HG02798 (cell line): ENCODE data around the gene PSTPIP1.

Experiments used
- ATAC-seq: cut with Tn5 transposase; IDR thresholded peaks from one replicate; pipeline ENCODE4 v1.9.1; 2021; ENCODE audit warnings: mild to moderate bottlenecking; ENCODE audit not compliant: unreplicated experiment, poor library complexity

Gene PSTPIP1

DNA sequence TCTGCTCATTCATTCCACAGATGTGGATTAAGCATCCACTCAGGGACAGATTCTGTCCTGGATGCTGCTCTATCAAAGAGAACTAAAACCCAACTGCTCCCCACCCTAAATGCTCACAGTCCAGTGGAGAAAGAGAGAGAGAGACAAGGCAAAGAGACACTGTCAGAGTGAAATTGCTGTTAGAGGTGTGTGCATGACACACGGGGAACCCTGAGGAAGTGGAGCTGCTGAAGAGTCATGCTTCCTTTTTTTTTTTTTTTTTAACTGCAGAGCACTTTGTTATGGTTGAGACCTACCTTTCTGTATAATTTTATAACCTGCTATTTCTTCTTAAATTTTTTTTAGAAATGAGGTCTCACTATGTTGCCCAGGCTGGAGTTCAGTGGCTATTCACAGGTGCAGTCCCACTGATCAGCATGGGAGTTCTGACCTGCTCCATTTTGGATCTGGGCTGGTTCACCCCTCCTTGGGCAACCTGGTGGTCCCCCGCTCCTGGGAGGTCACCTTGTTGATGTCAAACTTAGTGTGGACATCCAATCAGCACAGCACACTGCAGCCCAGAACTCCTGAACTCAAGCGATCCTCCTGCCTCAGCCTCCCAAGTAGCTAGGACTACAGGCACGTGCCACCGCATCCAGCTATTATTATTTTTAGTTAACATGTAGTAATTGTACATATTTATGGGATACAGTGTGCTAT is 18.2 kb upstream of the PSTPIP1 start:
- ATAC-seq, result no peak

DNA sequence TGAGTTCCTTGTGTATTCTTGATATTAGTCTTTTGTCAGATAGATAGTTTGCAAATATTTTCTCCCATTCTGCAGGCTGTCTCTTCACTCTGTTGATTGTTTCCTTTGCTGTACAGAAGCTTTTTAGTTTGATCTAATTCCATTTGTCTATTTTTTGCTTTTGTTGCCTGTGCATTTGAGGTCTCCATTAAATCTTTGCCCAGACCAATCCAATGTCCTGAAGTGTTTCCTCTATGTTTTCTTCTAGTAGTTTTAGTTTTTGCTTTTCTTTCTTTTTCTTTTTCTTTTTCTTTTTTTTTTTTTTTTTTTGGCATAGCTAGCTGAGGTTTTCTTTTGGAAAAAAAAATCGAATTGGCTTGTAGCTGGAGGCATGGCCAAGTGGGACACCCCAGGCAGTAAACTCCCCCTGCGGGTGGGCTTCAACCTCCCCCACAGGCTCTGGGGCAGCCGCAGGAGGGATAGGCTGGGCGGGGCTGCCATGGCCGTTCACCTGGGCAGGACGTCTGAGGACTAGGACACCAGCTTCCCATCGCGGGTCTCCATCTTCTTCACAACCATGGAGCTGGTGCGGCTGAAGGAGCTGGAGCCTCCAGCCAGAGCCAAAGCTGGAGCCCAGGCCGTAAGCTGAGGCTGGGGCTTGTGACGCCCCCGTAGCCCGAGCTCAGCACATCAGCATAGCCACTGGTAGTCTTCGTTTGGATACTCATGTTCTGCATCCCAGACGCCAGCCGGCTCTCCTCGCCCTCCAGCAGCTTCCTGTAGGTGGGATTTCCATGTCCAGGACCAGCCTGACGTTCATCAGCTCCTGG is 16.2 kb upstream of the PSTPIP1 start:
- ATAC-seq, result no peak

DNA sequence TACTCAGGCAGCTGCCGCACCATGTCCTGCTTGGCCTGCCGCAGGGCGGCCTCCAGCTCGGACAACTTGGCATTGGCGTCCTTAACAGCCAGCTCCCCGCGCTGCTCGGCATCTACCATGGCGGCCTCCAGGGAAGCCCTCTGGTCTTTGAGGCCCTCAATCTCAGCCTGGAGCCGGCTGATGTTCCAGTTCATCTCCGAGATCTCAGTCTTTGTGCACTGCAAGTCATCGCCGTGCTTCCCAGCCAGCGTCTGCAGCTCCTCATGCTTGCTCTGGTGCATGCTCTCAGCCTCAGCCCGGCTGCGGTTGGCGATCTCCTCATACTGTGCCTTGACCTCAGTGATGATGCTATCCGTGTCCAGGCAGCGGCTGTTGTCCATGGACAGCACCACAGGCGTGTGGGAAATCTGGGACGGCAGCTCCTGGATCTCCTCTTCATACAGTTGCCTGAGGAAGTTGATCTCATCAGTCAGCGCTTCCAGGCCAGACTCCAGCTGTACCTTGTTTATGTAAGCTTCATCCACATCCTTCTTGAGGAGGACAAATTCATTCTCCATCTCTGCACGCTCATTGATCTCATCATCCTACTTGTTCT is 15.5 kb upstream of the PSTPIP1 start:
- no peak for ATAC-seq

DNA sequence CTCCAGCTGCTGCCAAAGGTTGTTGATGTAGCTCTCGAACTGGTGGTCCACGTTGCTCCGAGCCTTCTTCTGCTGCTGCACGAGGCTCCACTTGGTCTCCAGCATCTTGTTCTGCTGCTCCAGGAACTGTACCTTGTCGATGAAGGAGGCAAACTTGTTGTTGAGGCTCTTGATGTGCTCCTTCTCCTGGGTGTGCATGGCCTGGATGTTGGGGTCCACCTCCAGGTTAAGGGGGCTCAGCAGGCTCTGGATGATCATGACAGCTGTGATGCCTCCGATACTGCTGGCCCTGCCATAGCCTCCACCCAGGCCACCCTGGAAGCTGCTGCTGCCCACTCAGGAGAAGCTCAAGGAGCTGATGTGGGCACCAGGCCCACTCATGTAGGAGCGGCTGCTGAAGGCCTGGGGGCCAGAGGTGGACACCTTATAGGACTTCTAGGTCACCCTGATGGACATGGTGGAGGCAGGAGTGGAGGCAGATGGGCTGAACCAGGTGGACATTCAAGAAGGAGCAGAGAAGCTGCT is 14.9 kb upstream of the PSTPIP1 start:
- ATAC-seq, result no peak

DNA sequence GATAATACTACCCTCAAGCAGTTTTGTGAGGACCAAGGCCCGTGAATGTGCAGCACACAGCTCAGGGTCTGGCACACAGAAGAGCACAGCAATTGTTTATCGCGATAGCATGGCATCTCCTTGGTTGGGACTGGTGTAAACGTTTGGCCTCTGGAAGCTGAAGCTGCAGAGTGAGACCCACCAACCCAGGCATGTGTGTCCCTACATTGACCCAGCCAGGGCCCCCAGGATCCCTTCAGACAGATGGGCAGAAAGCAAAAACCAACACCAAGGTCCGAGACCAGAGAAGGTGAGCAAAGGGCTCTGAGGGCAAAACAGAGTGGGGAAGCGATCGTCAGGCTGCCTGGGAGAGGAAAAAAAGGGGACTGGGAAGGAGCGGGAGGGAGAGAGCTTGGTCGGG is 12.6 kb upstream of the PSTPIP1 start:
- no peak for ATAC-seq

DNA sequence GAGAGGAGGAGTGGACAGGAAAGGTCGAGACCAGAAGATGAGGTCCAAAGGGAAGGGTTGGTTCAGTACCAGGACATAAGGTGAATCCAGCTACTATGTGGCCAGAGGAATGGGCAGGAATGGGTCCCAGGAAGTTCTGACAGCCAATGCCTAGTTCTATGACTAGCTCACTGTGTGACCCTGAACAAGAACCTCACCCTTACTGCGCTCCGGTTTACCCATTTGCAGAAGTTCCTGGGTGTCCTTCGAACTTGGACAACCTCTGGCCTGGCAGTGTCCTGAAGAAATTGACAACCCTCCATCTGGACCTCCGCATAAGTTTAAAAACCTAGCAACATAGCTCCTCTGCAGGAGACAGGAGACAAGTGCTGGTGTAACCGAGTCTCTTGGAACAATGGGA is 12.2 kb upstream of the PSTPIP1 start:
- ATAC-seq, result no peak

DNA sequence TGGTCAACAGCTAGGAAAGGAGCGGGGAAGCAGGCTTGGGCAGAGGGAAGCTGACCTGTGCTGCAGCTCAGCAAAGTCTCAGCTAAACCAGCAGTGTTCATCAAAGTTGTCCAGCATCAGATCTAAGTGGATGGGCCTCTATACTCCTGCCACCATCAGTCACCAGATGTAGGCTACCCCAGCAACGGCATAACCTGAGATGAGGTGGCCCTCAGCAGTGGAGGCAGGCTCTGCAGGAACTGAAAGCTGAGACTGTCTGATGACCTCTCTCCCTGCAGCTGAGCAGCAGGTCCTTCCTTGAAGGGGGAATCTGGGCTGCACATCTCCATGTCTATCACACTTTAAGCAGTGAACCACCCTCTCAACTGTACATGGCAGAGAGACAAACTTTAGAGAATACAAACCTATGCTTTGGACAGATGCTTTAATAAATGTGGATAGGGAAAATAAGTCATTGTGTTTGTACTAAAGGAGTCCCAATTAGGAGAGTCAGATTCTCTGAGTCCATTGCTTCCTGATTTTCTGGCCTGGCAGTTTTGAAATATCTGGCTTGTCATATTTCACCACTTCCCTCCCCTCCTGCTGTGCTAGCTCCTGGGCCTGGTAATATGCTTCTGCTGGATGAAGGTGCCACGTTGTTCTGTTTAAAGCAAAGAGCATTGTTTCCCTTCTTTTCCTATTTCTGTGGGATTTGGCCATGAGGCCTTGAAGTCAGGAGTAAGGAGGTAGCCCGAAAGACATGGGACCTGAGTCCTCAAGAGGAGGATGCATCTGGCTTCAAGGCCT is 11.1 kb upstream of the PSTPIP1 start:
- ATAC-seq, result no peak

DNA sequence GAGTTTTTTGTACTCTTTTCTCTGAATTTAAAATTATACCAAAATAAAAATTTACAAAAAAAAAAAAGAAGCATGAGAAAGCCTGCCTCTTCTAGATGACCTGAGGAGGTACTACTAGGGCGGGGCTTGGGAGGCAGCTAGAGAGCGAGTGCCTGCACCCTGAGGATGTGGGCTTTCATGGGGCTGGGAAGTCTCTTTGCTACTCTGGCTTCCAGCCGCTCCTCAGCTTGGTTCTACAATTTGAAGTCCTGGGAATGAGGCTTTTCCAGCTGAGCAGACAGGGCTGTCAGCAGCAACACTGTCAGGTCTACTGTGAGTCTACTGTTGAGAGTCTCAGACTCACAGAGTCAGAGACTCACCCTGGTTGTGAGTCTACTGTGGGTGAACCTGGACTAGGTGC is 8.2 kb upstream of the PSTPIP1 start:
- ATAC-seq, result no peak

DNA sequence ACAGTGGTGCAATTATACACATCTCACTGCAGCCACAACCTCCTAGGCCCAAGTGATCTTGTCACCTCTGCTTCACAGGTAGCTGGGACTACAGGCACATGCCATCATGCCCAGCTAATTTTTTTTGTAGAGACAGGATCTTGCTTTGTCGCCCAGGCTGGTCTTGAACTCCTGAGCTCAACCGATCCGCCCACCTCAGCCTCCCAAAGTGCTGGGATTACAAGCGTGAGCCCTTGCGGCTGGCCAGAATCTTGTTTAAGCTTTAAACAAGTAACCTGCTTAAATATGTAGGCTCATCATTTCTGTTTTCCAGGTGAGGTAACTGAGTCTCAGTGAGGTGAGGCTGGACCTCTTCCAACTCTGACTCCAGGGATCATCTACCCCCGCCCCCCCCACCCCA is 7.7 kb upstream of the PSTPIP1 start:
- ATAC-seq, result no peak

DNA sequence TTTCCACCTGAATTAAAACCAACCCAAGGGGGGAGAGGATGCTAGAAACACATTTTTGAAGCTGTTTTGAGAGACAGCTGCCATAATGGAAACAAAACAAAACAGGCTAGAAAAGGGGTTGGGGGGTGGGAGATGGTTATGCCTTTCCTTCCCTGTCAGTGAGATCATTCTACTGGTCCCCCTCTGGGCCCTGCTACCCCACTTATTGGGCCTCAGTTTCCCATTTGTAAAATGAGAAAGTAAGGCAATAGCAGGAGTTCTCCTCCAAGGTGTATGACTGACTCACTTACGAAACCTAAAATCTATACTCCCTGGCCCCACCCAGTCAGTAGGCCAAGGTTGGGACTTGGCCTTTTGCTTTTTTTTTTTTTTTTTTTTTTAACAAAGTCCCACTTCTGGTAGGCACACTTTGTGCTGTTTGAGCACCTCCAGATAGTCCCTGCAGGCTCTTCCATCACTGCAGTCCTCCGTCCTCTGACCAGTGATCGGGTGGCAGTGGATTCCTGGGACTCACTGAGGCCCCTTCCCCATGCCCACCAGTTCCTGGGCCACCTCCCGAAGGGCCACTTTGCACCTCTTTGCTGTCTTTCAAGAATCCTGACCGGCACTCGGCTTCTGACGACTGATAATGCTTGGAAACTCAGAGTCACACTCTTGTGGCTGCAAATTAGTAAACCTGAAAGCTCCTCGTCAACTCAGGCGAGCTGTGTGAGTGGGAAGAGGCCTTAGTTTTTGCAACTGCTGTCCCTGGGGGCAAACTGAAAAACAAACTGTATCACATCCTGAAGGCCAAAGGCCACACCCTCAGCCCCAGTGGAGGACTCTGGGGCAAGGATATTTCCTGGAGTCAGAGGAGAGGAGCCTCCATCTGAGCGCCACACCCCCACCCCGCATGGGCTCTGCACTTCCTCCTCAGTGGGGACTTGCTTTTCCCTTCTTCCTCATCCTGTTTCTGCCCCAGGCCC is 6.7 kb upstream of the PSTPIP1 start:
- ATAC-seq, result peak; percentile 73

DNA sequence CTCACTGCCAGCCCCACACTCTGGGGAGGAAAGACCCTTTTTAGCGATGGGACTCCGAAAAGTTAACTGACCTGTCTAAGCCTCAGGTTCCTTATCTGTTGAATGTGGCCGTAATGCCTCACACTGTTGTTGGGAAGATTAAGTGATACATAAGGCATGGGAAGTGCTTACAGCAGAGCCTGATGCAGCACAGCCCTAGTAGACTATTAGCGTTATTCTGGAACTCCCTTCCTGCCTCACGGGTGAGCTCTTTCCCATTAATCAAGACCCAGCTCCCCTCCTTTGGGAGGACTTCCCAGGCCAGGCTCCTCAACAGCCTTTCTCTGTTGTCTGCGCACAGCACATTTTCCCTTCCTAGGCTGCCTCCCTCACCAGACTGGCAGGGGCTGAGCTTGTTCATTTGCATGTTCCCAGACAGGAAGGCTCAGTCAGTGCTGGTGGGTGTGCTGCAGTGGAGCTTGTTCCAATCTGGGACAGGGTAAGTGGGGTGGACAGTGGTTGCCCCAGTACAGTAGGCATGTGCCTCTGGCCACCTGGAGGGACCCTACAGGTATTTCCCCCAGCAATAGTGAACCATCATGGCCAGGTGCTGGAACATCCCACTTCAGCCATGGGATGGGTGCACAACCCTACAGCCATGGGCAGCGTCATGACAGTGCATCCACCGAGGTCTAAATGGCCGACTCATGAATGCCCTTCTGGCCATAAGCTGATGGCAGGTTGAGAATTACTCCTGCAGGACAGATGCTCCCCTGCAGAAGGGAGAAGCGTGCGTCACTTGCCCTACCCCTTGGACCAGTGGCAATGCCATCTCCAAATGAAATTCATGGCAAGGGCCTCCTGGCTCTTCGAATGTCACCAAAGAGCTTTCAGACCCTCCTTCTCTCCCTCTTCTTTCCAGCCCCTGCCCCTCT is 5.8 kb upstream of the PSTPIP1 start:
- no peak for ATAC-seq

DNA sequence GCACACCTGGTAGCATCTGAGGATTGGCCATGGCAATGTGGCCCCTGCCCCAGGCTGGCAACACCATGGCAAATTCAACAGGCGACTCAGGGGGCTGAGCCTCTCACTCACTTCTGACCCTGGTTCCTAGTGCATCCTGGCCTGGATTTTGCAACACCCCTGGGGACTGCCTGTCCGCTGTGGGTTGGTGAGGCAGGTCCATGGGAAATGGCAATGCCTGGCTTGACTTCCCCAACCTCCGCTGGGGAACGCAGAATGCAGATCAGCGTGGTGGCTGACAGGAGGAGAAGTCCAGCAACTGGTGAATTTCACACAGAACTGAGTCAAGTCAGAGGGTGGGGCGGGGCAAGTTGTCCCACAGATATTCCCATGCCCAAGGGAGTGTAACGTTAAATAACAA is 3.9 kb upstream of the PSTPIP1 start:
- no peak for ATAC-seq

DNA sequence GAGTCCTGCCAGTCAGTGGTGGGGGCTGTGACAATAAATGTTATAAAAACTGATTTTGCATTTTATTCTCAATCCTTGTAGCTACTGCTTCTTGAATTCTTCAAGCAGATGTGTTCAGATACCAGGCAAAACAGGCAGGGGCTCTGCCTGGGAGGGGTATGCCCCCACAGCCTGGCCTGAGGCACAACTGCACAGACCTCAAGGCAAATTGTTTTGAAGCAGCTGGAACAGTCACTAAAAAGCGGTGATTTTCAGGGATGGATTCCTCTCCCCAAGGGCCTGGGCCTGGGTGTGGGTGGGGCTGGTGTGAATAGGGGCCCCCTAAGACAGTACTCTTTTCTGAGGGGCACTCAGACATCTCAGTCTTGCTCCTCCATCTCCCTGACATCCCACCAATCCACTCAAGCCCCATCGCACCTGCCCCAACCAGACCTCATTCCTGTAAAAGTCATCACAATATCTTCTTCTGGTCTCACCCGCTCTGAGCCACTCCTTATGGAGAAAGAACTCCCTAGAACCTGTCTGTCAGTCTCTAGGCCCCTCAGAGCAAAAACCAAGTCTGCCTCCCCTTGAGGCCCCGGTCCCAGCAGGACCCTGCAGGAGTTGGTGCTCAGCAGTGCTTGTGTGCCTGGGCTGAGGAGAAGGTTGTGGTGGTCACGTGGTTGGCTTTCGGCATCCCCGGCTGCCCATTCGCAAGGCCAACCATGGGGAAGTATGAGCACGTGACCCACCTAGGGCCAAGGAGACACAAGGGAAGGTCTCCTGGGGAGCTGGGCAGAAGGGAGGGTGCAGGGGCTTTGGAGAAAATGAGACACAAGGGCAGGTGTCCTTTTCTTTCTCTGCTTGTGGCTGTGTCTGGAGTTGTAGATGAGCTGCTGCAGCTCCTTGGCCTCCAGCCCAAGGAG is 2.9 kb upstream of the PSTPIP1 start:
- no peak for ATAC-seq

DNA sequence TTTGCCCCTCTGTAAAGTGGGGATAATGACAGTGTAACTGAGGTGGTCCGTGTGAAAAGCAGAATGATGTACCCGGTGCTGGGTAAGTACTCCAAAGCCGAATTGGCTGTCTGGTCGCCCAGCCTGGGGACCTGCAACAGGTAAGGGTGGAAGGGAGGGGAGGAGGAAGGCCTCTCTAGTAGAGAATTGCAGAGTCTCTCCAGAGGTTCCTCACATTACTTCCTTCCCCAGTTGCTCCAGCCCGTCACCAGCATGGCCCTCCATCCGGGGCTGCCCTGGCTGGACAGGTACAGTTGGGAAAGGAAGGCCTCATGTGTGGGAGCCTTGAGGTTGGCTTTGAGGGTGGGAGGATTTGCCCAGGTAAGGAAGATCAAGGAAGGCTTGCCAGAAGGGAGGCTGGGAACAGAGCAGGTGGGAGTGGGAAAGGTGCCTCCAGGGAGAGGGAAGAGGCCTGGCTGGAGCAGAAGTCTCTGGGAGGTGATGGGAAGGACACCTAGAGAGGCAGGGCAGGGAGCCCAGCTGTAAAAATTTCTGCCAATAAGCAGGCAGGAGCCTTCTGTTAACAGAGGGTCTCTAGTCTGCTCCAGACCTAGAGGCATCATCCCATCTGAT is 1.7 kb upstream of the PSTPIP1 start:
- no peak for ATAC-seq

DNA sequence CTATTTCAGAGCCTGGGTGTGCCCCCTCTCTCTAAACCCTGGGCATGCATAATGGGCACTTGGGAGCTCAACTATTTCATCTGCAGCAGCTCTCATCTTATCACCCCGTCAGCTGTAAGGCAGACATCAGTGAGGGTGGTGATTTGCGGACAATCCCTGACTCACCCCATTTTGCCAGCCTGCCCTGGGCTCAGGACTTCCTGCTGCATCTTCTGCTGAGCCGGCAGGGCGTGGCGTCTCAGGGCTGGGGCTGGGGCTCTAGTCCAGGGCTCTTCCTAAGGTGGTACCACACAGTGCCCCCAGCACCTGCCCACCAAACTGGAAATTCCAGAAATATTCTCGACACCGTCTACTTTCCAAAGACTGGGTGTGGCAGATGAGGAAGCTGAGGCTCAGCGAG is 925 bp upstream of the PSTPIP1 start:
- no peak for ATAC-seq

DNA sequence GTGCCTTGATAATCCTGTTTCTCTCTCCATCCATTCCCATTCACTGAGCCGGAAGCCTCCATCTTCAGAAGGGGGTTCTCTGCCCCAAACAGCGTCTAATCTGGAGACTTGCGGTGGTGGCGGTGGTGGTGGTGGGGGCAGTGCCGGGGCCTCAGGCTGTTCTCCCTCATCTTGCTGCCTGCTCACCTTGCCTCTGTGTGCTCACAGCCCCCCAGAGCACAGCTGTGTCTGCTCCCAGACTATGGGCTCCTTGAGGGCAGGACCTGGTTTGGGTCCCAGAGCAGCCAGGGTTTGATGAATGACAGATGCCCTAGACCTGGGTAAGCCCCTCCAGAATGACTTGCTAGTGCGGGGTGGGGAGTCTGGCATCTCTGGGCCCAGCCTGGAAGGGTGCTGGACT is 430 bp upstream of the PSTPIP1 start:
- ATAC-seq, result no peak

DNA sequence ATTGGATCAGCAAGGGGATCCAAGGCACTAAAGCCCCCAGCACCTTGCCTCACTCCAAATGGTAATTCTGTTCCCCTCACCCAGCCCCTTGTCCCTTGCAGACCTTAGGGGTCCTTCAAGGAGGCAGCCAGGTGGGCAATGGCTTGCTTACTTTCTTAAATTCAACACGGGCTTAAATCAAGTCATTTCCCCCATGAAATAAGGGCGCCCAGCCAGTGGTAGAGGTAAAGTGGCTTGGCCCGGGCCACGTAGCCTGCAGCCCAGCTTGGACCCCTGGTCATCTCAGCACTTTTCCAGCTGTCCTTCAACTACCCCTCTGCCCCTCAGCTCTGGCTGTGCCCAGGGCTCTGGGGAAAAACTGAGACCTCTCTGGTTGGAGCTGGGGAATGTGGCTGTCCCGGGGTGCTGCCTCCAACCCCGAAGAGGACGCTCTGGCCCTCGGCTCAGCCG is 1.2 kb downstream of the PSTPIP1 start:
- no peak for ATAC-seq
